ENCODE data around the gene ACP1.

GRCh38 chr2:246489-247144 lies 18.1 kb upstream of the ACP1 start:
- TF ChIP-seq EP300 (IDR thresholded peaks at IDR 0.05) = no peak
- TF ChIP-seq CTCF (IDR thresholded peaks at IDR 0.05) = peak in 1 of 4 experiments; percentile 40
- TF ChIP-seq POLR2A (IDR thresholded peaks at IDR 0.05) = no peak
- no peak for TF ChIP-seq POLR2AphosphoS5 (IDR thresholded peaks at IDR 0.05)
